Adipose tissue (tissue), 3 donors: ENCODE results near the gene SUMO4. TPM values are rescaled to one million over a fixed set of nuclear protein-coding genes. Genes with fewer than 3 reads are reported as not detected.

ENCODE experiments used
- H3K27ac ChIP-seq: one replicate; pipeline ENCODE4 v1.5.1; 2013; ENCODE audit warnings: low read depth, low read length
- WGBS, 3 donors: extraction: QIAGEN DNeasy Blood & Tissue Kit; methylation state at CpG; one replicate each; pipeline ENCODE4 v1.1.7; 2013; 5-methylcytosine and 5-hydroxymethylcytosine counted together
- polyA plus RNA-seq, 3 donors: library from polyadenylated mRNA; stranded (reverse); fragments of 200-250 nt; gene quantifications; one replicate each; pipeline ENCODE4 v1.2.3, GENCODE V29; 2013
- donor health status: healthy with polysubstance abuse.
- donor health status: Bipolar disorder and iron deficiency.
- donor health status: healthy.

SUMO4 gene
- polyA plus RNA-seq, 3 donors: not detected

DNA sequence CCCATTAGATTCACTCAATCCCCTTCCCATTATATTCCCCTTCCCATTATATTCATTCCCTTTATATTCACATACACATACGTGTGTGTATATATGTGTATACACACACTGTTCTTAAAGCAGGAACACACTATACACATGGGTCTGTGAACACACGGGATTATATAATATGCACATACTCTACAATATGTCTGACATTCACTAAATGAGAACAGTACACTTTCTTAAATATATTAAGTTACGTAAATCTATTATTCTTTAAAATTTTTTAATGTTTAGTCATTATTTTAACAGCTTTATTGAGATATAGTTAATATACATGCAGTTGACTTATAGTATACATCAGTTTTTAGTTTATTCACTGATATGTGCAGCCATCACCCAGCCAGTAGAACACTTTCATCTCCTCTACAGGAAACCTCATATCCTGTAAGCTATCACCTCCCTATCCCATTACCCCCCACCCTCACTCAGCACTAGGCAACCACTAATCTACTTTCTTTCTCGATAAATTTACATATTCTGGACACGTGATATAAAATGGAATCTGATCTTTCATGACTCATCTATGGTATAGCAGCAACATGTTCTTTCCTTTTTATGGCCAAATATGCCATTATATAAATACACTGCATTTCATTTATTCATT lies 13.9 kb upstream of the SUMO4 start:
- WGBS, 3 donors: 93 to 98% (median 97%) methylated on average over 5 of the region's 5 CpGs
- H3K27ac ChIP-seq: no peak overlapping the region

DNA sequence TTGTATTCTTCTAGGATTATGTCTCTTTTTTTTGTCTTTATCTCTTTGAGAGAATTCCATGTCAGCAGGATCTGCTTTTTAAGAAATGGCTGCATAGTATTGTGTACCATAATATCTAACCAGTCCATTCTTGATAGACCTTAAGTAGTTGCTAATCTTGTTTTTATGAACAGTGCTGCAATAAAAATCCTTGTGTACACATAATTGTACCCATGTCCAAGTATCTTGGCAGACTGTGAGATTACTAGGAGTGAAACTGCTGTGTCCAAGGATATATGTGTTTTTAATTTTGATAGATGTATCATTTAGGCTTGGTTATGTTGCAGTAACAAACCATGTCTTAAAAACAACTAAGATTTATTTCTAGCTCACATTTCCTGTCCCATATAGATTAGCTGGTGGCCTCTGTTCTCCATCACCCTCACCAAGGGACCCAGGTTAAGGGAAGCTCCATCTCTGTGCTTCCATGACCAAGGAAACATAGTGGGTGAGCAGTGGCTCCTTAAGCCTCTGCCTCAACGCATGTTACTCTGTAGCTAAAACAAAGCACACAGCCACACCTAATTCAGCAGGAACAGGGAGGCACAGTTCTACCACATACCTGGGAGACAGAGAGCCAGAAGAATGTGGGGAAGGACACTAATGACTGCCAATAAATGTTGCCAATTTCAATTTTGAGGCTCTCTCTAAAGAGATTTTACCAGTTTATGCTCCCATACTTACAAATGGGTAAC lies 12.1 kb upstream of the SUMO4 start:
- 61 to 87% (median 87%) methylated on average over 1 of the region's 1 CpG for WGBS, 3 donors
- no peak overlapping the region for H3K27ac ChIP-seq

DNA sequence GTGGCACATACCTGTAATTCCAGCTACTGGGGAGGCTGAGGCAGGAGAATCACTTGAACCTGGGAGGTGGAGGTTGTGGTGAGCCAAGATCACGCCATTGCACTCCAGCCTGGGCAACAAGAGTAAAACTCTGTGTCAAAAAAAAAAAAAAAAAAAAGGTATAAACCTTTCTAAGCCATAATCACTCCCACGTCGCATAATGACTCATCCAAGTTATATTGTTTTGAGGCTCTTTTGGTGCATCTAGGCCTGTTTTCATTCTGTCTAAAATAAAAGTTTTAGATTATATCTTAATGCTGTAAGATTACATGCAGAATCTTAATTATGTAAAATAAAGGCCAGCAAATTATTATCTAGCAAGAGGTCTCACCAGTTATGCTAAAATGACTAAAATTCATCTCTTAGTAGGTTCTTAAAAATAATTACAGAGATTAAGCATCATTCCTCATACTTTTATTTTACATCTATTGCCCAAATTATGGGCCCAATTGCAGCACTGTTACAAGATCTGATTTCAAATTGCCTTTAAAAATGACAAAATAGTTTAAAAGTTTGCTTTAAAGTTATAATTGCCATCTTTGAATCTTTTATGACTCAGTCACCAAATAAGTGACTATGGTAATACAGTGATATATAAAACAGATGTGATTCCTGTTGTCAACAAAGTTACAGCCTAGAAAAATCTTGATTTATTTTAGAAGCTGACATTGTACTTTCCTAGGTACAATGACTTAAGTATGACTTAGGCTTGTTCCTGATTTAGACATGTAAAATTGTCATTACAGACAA lies 10.4 kb upstream of the SUMO4 start:
- H3K27ac ChIP-seq: no peak overlapping the region
- 83 to 100% (median 99%) methylated on average over 3 of the region's 3 CpGs for WGBS, 3 donors

DNA sequence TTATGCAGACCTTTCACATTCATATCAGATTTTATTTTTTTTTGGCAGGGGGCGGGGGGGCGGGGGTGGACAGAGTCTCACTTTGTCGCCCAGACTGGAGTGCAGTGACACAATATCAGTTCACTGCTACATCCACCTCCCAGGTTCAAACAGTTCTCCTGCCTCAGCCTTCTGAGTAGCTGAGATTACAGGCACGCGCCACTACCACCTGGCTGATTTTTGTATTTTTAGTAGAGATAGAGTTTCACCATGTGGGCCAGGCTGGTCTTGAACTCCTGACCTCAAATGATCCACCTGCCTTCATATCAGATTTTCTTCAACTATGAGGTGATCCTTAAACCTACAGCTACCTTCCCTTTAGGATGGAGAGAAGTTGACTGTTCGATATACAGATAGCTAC lies 8.0 kb upstream of the SUMO4 start:
- H3K27ac ChIP-seq: no peak overlapping the region
- 87 to 98% (median 96%) methylated on average over 6 of the region's 6 CpGs for WGBS, 3 donors

DNA sequence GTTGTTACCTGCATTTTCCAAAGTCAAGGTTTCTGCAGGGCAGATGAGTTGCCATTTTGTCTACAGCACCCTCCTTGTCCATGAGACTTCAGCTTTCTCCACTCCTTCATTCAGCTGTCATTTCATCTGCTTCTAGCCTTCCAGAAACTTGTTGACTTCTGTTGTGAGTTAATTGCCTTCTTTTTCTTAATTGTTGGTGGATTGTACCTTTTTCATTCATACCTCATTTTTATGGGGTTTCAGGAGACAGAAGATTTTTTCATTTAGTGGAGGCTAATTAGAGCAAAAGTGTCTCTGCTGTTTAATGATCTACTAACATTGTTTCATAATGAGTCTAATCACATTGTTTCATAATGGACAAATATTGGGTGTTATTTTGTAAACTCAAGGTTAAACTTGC lies 7.5 kb upstream of the SUMO4 start:
- H3K27ac ChIP-seq: no peak overlapping the region

DNA sequence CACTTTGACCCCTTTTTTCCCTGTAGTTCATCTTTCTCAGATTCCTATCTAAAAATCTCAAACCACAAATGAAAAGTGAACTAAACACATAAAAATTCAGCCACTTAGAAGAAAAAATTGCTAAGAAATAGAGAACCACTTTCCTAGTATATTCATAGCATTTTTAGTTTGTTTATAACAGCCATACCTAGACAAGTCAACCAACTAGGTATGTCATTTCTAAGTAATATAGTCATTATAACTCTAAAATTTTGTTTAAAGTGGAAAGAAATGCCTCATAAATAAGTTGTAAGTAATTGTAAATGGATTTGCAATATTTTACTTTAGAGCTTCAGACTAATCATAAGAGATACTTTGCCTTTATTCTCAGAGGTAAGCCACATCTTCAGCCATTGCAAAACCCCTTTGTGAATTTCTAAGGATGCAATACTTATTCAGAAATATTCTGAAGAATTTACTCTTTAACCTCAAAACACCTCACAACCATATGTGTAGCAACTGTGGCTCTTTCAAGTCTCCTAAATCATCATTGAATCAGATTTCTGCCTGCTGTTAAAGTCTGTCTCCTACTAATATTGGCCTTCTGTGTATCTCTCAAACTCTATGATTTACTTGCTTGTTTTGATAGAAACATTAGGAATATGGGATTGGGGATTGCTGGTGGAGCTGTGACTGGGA lies 6.9 kb upstream of the SUMO4 start:
- no peak overlapping the region for H3K27ac ChIP-seq

DNA sequence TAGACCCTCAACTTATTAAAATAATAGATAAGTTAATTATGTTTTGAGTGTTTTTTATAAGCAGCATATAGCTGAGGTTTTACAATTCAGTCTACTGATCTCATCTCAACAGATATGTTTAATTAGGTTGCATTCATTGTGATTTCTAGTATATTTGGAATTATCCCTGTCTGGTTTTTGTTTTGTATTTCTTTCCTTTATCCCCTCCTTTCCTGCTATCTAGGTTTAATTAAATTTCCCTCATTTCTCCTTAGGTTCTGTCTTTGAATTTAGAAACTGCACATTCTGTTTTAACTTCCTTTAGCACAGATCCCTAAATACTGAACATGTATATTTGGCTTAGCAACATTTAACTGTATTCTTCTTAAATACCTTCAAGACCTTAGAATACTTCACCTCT lies 4.9 kb upstream of the SUMO4 start:
- no peak overlapping the region for H3K27ac ChIP-seq

DNA sequence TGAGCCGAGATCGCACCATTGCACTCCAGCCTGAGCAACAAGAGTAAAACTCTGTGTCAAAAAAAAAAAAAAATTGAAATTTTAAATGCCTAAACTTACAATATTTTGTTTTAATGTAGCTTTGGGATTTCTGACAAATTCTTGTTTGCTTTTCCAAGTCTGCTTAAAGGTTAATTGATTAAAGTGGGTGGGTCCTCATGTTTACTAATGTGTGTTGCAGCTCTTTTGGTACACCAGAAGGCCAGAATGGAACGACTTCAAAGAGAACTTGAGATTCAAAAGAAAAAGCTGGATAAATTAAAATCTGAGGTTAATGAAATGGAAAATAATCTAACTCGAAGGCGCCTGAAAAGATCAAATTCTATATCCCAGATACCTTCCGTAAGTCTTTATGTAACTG lies 2.7 kb upstream of the SUMO4 start:
- no peak overlapping the region for H3K27ac ChIP-seq
- 76 to 99% (median 96%) methylated on average over 6 of the region's 6 CpGs for WGBS, 3 donors

DNA sequence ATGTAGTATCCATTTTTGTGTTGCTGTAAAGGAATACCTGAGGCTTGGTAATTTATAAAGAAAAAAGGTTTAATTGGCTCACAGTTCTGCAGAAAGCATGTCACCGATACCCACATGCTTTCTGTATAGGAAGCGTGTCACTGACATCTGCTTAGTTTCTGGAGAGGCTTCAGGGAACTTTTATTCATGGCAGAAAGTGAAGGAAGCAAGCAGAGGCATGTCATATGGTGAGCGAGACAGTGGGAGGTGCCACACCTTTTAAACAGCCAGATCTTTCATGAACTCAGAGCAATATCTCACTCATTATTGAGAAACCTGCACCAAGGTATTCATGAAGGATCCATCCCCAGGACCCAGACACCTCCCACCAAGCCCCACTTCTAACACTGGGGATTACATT lies 3.5 kb downstream of the SUMO4 start:
- WGBS, 3 donors: 98 to 100% (median 99%) methylated on average over 3 of the region's 3 CpGs
- H3K27ac ChIP-seq: no peak overlapping the region

DNA sequence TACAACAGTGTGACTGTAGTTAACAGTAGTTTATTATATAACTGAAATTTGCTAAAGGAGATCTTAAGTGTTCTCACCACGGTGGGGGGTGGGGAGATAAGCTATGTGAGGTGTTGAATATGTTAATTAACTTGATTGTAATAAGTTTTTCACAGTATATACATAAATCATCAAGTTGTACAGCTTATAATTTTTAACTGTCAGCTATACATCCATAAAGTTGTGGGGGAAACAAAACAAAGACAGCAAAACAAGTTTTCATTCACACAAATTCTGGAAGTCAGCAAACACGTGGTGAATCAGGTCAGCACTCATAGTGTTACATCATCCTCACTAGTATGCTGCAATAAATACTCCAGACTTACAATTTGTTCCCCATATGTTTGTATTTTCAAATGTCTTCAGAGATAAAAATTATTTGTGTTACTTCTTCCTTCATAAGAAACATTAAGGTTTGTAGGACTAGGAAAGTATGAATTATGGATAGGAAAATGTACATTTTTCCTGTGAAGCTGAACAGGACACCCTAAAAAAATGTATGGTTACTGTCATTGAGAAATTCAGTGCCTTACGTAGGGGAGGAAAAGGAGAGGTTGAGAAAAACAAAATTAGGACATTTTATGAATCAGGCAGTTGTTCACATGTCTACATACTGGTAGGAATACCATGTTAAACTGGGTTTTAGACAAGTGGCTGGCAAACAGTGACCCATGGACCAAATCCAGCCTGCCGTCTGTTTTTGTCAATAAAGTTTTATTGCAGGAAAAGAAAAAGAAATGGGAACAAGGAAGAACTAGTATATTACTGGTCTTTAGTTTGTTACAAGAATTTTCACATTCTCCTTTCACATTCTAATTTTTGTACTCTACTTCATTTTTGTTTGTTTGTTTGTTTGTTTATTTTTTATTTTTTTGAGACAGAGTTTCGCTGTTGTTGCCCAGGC lies 6.0 kb downstream of the SUMO4 start:
- WGBS, 3 donors: 67 to 91% (median 71%) methylated on average over 5 of the region's 5 CpGs
- no peak overlapping the region for H3K27ac ChIP-seq

DNA sequence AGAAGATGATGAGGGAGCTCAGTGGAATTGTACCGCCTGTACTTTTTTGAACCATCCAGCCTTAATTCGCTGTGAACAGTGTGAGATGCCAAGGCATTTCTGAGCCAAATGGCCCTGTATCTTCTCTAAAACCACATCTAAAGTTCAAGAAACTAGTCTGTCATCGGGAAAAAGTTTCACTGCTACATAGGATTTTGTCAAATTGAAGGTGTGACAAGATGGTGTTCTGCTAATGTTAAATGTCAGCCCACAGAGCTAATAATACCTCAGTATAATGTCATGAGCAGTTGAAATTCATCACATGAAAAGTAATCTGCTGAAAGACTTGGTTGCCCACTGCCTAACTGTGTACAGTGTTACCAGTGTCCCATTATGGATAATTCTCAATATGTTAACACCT lies 9.6 kb downstream of the SUMO4 start:
- H3K27ac ChIP-seq: no peak overlapping the region
- WGBS, 3 donors: 92 to 98% (median 95%) methylated on average over 3 of the region's 3 CpGs

DNA sequence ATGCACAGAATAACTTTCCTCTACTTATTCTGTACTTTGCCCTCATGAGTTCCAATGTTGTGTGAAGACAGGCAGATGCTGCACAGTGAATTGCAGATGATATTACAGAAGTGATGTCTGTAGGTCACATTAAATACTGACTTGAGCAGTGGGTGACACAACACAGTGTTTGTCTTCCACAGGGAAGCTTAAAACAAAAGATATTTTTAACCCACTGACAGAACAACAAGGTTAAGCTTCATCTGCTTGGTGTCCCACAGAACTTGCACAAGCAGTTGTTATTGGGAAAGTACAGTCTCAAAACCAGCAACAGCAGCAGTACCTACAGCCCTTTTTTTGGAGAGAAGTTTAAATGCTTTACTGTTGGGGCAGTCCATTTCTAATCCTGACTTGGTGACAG lies 10.5 kb downstream of the SUMO4 start:
- no peak overlapping the region for H3K27ac ChIP-seq

DNA sequence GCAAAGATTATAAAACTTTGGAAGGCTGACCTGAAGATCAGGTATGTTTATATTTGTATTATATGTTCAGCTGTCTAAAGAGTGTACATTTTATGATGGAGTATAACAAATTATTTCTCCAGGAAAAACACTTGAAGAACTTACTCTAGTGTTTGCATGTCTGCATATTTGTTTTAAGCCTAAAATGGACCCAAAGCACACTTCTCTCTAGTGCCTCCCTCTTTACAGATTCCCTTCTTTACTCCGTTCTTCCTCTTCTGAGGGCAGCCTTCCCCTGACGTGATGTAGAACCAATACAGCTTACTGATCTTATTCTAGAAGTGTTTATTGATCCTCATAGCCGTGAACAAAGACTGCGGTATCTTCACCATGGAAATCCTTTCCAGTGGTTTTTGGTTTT lies 13.9 kb downstream of the SUMO4 start:
- H3K27ac ChIP-seq: no peak overlapping the region
- 67 to 97% (median 94%) methylated on average over 4 of the region's 4 CpGs for WGBS, 3 donors

DNA sequence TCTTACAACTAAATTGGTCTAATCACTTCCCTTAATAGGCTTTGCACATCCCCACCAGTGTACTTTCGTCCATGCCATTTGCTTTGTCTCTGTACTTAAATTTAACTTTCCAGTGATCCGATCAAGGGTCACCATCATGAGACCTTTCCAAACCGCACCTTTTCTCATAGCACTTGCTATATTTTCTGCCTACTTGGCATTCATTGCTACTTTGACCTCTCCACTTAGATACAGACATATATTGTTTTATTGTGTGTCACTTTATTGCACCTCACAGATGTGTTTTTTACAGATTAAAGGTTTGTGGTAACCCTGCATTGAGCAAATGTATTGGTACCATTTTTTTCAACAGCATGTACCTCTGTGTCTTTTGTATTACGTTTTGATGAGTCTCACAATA lies 14.8 kb downstream of the SUMO4 start:
- 92 to 97% (median 95%) methylated on average over 4 of the region's 4 CpGs for WGBS, 3 donors
- H3K27ac ChIP-seq: no peak overlapping the region

DNA sequence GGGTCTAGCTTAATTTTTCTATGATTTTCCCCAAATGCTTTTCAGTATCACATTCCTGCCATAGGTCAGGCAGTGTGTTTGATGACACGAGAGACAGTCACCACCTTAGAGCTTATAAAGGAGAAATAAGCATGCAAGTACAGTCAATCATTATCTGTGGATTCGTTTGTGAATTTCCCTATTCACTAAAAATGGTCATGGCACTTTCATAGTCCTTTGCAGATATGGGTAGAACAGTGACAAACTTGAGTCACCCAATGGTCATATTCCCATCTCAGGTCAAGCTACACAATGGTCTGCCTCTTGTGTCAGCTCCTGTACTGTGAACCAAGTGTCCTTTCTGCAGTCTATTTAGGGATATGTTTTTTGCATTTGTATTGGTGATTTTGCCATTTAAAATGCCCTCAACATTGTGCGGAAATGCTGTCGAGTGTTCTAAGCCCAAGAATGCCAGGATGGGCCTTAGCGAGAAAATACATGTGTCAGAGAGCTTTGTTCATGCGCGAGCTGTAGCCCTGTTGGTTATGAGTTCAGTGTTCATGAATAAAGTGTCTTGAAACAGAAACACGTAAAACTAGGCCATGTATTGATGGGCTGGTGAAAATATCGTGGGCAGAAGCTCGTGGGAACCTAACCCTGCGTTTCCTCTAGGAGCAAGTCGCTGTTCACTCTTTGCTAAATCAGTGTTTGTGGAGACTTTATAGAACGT lies 19.8 kb downstream of the SUMO4 start:
- WGBS, 3 donors: 88 to 90% (median 89%) methylated on average over 13 of the region's 13 CpGs
- no peak overlapping the region for H3K27ac ChIP-seq

DNA sequence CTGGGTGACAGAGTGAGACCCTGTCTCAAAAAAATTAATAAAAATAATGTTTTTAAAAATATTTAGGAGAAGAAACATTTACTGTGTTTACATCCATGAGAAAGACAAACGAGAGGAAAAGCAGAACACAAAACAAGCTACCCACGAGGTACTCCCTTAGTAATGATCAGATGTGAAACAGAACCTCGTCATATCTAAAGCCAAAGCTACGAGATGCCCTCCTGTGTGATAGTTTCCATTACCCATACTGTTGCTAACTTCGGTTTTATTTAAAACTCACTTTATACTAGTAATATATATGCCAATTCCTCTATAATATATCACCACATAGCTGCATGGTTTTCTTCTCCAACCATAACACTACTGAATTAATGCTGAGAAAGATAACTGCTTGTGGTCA lies 21.1 kb downstream of the SUMO4 start:
- 71 to 76% (median 76%) methylated on average over 5 of the region's 5 CpGs for WGBS, 3 donors

DNA sequence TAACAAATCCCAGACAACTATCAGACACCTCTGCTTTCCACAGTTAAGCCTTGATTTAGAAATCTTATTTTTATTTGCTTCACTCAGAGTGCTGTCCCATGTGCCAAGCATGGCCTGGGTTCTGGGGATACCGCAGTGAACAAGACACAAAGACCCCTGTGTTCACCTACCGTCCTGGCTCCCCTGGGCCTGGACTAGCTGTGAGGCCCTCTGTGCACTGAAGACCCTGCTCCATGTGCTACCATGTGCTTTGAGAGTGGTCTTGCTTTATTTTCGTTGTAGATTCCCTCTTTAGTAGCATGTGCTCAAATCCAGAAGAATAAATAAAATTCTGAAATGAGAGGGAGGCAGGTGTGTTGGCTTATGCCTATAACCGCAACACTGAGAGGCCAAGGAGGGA lies 22.5 kb downstream of the SUMO4 start:
- 93 to 94% (median 93%) methylated on average over 4 of the region's 4 CpGs for WGBS, 3 donors
- H3K27ac ChIP-seq: no peak overlapping the region

More for the DNA sequence above, 21.1 kb downstream of the SUMO4 start:
- no peak overlapping the region for H3K27ac ChIP-seq

DNA sequence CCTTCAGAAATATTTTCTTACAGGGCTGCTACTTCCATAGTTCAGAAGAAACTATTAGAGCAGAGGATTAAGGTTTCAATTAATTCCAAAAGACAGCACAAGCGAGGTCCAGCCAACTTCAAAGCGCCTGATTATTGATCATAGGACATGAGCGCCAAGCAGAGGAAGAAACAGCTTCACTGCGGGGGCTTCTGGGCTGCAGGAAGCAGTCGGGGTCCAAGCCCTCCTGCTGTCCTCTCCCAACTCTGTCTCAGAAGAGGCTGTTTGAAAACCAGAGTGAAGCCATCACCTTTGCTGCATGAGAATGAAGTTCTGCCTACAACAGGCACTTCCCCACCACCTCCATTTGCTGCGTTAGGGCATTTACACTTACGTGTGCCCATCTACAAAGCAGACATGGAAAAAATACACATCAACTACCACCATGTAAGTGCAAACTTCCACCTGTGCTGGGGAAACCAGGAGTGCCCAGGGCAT lies 23.9 kb downstream of the SUMO4 start:
- WGBS, 3 donors: 40 to 65% (median 53%) methylated on average over 7 of the region's 7 CpGs

More for the DNA sequence above, 23.9 kb downstream of the SUMO4 start:
- H3K27ac ChIP-seq: no peak overlapping the region
